ENCODE data around the gene GPR55.

GPR55 gene

GRCh38 chr2:230933521-230934180, 8.6 kb upstream of the GPR55 start:
- DNase-seq = no peak

DNA sequence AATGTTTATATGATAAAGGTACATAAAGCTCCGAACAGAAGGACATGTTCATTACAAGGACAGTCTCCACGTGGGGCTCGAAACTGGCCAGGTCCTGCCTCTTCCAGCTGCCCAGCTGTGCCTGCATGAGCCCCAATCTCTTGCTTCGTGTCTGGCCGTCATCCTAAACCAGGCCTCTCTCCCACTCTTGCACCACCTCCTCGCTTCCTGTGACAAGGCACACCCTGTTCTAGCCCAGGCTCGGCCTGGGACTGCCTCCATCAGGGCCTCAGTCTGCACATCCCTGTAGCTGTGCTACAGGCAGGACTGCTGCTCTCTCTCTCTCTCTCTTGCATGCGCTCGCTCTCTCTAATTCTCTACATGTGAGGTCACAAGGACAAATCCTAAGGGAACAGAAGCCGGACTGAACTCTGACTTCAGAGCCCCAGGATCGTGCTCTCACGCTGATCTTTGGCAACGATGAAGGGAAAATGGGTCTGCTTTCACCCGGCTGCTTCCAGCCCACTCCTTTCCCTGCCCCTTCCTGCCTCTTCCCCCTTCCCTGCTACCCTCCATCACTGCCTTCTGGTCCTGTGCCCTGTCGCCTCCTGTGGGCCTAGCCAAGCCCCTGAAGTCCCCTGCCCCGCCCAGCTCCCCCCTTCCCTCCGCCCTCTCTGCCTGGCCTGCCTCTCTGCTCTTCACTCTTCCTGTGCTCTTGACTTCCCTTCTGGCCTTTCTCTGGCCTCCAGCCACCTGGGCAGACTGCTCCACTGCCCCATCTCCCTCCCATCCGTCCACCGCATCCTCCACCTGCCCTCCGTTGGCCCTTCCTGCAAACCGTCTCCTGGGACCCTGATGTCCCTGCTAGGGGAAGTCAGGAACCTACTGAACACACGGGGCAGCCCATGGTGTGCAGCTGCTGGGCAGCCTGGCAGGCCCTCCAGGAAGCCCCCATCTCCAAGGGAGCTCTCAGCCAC, 7.8 kb upstream of the GPR55 start:
- no peak for DNase-seq

GRCh38 chr2:230931556-230932231, 6.7 kb upstream of the GPR55 start:
- DNase-seq = no peak

- DNase-seq = no peak
Measured at GRCh38 chr2:230930928-230931555, 6.0 kb upstream of the GPR55 start.

DNA sequence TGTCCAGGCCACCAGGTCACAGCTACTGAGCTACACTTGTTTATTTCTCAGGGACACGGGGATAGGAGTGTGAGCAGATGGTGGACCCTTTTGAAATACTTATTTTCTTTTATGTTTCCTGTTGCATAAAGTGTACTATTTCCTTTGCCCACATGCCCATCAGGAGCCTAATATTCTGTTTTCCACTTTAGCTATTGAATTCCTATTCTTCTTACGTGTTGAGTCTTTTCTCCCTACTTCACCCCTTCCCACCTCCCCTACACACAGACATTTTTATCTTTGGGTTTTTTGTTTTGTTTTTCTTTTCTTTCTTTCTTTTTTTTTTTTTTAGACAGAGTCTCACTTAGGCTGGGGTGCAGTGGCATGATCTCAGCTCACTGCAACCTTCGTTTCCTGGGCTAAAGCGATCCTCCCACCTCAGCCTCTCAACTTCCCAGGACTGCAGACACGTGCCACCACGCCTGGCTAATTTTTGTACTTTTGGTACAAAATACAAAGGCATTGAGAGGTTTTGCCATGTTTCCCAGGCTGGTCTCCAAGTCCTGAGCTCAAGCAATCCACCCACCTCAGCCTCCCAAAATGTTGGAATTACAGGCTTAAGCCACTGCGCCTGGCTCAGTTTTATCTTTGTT, 5.2 kb upstream of the GPR55 start:
- DNase-seq = no peak

GRCh38 chr2:230929381-230930148, 4.5 kb upstream of the GPR55 start:
- DNase-seq = no peak

DNA sequence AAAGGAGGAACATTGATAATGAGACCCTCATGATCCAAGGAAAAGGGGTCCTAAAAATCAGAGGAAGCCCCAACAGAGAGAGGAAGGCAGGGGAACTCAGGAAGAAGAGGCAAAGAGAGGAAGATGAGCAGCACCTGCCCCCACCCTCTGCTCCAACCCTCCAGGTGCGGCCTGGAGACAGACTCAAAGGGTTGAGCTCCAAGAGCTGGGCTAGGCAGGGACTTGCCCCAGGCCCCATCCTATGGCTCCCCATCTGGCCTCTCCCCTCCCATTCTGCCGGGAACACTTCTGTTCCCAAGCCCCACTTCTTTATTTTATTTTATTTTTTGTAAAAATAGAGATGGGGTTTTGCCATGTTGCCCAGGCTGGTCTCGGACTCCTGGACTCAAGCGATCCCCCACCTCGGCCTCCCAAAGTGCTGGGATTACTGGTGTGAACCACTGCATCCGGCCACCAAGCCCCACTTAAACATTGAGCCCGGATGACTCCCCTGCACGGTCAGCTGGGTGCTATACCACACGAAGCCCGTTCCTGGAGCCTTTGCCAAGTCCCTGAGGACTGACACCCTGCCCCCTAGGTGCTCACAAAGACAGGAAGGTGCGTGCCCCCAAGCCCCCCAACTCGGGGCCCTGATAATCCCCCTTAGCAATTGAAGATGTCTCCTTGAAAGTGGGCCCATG, 3.8 kb upstream of the GPR55 start:
- DNase-seq = no peak

GRCh38 chr2:230927711-230928341, 2.8 kb upstream of the GPR55 start:
- DNase-seq = no peak

- no peak for DNase-seq
Measured at GRCh38 chr2:230925879-230926765, 1.1 kb upstream of the GPR55 start.

- DNase-seq = no peak
Measured at GRCh38 chr2:230925443-230925878, 419 bp upstream of the GPR55 start.

DNA sequence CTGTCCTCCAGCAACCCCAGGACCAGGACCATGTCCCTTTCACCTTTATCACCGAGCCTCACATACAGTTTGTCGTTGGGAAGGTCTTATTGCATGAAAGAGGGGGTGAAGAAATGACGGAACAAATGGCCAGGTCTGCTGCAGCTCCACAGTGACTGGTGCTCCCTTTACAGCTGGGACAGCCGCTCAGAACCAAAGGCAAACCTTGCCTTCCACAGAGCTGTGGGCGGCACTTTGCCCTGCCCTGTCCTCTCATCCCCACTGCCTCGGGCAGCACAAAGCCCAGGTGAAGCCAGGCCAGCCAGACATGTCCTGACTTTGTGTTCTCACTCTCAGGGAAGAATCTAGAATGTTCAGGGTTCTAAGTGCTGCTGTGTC, 961 bp downstream of the GPR55 start:
- no peak for DNase-seq

GRCh38 chr2:230922951-230923717, 1.9 kb downstream of the GPR55 start:
- DNase-seq = no peak

GRCh38 chr2:230921806-230922595, 3.0 kb downstream of the GPR55 start:
- no peak for DNase-seq

- DNase-seq = no peak
Measured at GRCh38 chr2:230920167-230920566, 4.9 kb downstream of the GPR55 start.

DNA sequence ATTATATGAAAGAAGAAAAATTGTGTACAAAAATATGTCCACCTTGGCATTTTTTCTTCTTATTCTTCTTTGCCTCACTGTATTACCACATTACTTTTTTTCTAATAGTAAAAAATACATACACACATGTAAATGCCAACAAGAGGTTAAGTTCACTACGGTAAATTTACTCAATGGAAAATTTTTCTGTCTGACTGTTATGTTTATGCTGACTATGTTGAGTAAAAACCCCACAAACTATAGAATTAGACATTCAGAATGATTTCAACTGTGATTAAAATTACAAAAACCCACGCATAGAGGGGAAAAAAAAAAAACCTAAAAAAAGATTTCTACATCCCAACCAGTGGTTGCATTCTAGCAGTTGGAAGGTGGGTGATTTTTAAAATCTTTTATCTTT, 5.4 kb downstream of the GPR55 start:
- no peak for DNase-seq

DNA sequence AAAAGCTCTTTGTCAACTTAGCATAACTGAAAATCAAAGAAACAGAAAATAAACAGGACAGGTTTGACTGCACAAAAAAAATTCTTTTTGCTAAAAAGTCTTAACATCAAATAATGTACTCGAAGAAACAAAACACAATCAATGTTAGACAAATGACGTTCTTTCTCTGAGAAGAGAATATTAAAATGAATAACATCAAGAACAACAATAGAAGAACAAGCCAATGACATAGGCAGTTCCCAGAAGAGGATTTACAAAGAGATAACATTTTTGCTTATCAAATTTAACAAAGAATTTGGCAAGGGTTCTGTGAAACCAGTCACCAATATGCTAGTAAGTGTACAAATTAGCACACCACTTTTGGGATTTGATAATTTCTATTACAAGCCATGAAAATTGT, 5.8 kb downstream of the GPR55 start:
- no peak for DNase-seq

- no peak for DNase-seq
Measured at GRCh38 chr2:230916218-230916617, 8.8 kb downstream of the GPR55 start.

DNA sequence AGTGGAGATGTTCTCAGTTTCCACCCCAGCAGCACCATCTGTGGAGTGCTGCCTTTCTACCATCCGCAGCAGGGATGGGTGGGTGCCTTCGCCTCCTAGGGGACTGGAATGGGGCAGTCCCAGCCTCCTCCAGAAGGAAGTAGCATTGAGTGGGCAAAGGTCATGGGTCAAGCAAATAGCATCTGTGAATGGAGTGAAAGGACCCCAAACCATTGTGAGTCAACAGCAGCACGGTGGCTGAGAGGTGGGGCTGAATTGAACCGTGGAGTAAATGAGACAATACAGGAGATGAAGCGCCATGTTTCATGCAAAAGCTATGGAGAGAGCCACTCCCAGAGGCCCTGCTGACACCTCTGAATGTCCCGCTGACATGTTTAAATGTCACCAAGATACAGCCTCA, 9.7 kb downstream of the GPR55 start:
- DNase-seq = no peak
